Neural crest cell (in vitro differentiated cells): ENCODE results near the gene GPR158. TPM values are rescaled to one million over a fixed set of nuclear protein-coding genes. Genes with fewer than 3 reads are reported as not detected.

Source experiments
- DNase-seq: peaks from one replicate; pipeline ENCODE4 v3.0.0; 2021; ENCODE audit warnings: low read depth, mixed read lengths, low spot score
- H3K27ac Mint-ChIP-seq: one replicate; pipeline ENCODE4 v1.8.0; 2021; ENCODE audit warnings: mild to moderate bottlenecking, mixed read lengths; ENCODE audit not compliant: unreplicated experiment
- H3K27me3 Mint-ChIP-seq: 2 replicates; pipeline ENCODE4 v1.8.0; 2021; ENCODE audit warnings: low read depth, mild to moderate bottlenecking, mixed read lengths
- H3K36me3 Mint-ChIP-seq: 2 replicates; pipeline ENCODE4 v1.8.0; 2021; ENCODE audit warnings: low read depth, mild to moderate bottlenecking, mixed read lengths
- H3K4me1 Mint-ChIP-seq: 2 replicates; pipeline ENCODE4 v1.8.0; 2021; ENCODE audit warnings: mixed read lengths
- H3K4me3 Mint-ChIP-seq: one replicate; pipeline ENCODE4 v1.8.0; 2021; ENCODE audit warnings: mild to moderate bottlenecking, mixed read lengths
- H3K9me3 Mint-ChIP-seq: 2 replicates; pipeline ENCODE4 v1.8.0; 2021; ENCODE audit warnings: mixed read lengths
- total RNA-seq: library from RNA; stranded (reverse); gene quantifications from 2 replicates; pipeline ENCODE4 v1.2.1, GENCODE V29; 2021
- TF ChIP-seq, protein P1 (sequence below): fragments of 200-600 bp; sonication (generic); conservative IDR thresholded peaks from 2 replicates; pipeline ENCODE4 v1.5.0; 2021; ENCODE audit warnings: antibody characterized with exemption, mild to moderate bottlenecking

GPR158 gene
- total RNA-seq, 1 donor from 2014 or later = 0.26 TPM

DNA sequence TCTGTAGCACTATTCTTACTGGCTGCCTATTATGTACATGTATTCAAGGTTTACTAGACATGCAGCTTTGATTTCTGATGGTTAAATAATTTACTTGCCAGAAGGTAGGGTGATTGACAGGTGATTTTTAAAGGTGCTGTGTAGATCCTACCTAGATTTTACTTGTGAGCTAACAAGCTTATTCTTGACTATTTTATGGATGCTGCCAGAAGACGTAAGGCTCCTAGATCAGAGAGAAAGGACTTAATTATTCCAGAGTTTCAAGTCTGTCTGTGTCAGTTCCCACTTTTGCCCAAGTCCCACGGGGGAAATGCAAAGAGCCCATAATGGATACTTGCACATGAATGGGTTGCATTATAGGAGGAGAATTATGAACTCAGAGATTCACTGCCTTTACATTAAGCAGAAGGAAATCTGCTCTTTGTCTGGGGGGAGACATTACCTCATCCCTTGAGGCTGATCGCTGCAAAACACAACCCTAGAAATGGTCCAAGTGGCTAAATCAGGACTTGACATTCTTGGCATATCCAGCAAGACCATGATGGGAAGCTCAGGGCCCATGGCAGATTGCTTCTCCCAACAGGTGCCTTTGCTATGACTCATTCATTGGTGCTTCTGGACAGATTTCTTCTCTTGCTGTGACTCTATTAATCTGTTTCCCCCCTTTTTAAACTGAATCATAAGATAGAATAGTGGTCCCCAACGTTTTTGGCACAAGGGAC, 32.1 kb downstream of the GPR158 start:
- no peak overlapping the region for H3K4me3 Mint-ChIP-seq
- no peaks in the 10 kb centered on the region for H3K9me3 Mint-ChIP-seq
- H3K4me1 Mint-ChIP-seq = no peaks in the 10 kb centered on the region
- no peaks in the 10 kb centered on the region for H3K36me3 Mint-ChIP-seq
- TF ChIP-seq, protein P1, sequence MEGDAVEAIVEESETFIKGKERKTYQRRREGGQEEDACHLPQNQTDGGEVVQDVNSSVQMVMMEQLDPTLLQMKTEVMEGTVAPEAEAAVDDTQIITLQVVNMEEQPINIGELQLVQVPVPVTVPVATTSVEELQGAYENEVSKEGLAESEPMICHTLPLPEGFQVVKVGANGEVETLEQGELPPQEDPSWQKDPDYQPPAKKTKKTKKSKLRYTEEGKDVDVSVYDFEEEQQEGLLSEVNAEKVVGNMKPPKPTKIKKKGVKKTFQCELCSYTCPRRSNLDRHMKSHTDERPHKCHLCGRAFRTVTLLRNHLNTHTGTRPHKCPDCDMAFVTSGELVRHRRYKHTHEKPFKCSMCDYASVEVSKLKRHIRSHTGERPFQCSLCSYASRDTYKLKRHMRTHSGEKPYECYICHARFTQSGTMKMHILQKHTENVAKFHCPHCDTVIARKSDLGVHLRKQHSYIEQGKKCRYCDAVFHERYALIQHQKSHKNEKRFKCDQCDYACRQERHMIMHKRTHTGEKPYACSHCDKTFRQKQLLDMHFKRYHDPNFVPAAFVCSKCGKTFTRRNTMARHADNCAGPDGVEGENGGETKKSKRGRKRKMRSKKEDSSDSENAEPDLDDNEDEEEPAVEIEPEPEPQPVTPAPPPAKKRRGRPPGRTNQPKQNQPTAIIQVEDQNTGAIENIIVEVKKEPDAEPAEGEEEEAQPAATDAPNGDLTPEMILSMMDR = no peak
- H3K27me3 Mint-ChIP-seq = no peaks in the 10 kb centered on the region
- no peak for DNase-seq
- H3K27ac Mint-ChIP-seq = no peak overlapping the region

DNA sequence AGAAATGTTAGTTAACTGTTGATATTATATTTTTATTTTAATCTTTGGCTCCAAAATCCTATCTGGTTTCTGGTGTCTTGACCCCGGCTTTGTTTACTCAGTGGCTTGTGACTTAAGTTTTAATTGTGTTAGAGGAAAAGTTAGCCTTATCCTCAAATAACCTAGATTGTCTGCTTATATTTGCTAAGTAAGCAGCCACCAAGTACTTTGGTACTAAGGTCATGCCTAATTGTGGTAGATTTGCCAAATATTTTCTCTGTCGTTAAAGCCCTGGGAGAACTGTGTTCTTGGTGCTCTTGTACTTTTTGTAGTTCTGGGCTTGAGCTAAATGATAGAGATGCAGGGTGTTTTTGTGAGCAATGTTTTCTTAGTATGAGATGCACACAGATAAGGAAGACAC, 34.8 kb downstream of the GPR158 start:
- TF ChIP-seq, protein P1 = no peak
- H3K4me3 Mint-ChIP-seq = no peak overlapping the region
- no peak overlapping the region for H3K27ac Mint-ChIP-seq
- H3K36me3 Mint-ChIP-seq = no peaks in the 10 kb centered on the region
- H3K4me1 Mint-ChIP-seq = no peaks in the 10 kb centered on the region
- H3K27me3 Mint-ChIP-seq = no peaks in the 10 kb centered on the region
- DNase-seq = no peak
- H3K9me3 Mint-ChIP-seq = no peaks in the 10 kb centered on the region

DNA sequence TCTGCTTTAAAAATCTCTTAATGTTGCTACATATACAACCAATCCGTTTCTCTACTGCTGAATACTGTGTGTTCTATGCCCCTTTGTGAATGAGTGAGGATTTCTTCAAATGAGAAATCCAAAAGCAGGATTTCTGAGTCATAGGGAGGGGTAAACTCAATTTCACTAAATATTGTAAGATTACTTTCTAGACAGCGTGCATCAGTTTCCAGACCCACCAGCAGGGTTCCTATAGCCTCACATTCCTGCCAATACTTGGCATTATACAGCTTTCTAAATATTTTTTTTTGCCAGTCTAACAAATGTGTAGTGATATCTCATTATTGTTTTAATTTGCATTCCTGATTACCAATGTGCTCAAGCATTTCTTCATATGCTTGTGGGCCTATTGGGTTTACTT, 35.5 kb downstream of the GPR158 start:
- TF ChIP-seq, protein P1 = peak; percentile 45
- Mint-ChIP-seq H3K9me3 (no peaks in the 10 kb centered on the region), H3K36me3 (no peaks in the 10 kb centered on the region), H3K27me3 (no peaks in the 10 kb centered on the region), H3K27ac (no peak overlapping the region), H3K4me3 (no peak overlapping the region), H3K4me1 (no peaks in the 10 kb centered on the region)
- no peak for DNase-seq

DNA sequence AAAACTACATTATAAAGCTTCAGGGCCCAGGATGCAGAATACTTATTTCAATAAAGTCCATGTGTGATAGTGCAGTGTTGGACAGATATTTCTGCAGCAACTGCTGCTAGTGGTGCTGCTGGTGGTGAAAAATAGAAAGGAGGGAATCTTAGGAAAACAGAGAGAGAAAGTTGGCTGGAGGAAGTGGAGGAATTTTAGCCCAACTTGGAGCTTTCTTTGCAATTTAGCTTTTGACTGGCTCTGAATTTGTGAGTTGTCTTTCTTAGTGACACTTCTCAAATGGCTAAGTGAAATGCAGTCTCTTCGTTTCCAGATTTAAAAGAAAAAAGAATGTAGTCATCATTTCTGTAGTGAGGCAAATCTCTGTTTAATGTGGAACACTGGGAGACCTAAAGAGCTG, 45.4 kb downstream of the GPR158 start:
- Mint-ChIP-seq H3K36me3 (no peaks in the 10 kb centered on the region), H3K4me1 (peaks cover 4% of the 10 kb centered on the region), H3K9me3 (no peaks in the 10 kb centered on the region), H3K4me3 (no peak overlapping the region), H3K27ac (no peak overlapping the region), H3K27me3 (no peaks in the 10 kb centered on the region)
- TF ChIP-seq, protein P1 = no peak
- no peak for DNase-seq

DNA sequence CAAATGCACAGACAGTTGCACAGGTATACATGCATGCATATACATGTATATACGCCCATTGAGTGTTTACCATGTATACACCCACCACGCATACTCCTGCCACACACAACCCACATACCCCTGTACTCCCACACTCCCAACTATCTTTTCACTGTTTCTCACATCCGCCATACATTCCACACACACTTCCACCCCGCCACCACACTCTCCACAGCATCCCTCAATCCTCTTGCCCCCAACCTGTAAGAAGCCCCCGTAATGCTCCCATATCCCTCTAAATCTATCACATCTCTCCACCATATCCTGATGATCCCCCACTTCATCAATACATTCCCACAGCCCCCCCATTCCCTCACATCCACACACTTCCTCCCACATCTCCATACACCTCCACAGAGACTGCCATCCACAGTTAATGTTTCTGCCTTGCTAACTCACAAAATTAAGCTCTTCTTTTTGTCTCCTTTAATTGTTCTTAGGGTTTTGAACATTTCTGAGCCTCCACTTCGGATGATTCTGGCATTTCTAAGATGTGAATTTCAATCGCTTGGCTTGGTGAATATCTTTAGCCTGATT, 47.4 kb downstream of the GPR158 start:
- H3K27me3 Mint-ChIP-seq = no peaks in the 10 kb centered on the region
- no peak overlapping the region for H3K4me3 Mint-ChIP-seq
- H3K9me3 Mint-ChIP-seq = no peaks in the 10 kb centered on the region
- H3K27ac Mint-ChIP-seq = no peak overlapping the region
- no peak for DNase-seq
- H3K4me1 Mint-ChIP-seq = no peaks in the 10 kb centered on the region
- TF ChIP-seq, protein P1 = no peak
- H3K36me3 Mint-ChIP-seq = no peaks in the 10 kb centered on the region
